SU-DHL-6 (cell line): Measurements from ENCODE around the gene MAN2B1.
"Not testable (repeated sequence)": the region's sequence is repeated elsewhere in the genome, so short reads cannot be mapped to it uniquely, and the experiment has no call there.

ENCODE experiments used
- H2AFZ ChIP-seq: fragments of 200-600 bp; sonication (generic); 2 replicates; pipeline ENCODE4 v1.6.1; 2014; ENCODE audit warnings: low read depth, mild to moderate bottlenecking, moderate library complexity, mixed read lengths, antibody characterized with exemption, low read length; ENCODE audit not compliant: severe bottlenecking
- H3F3A ChIP-seq: fragments of 200-600 bp; shearing (Covaris generic); 2 replicates; pipeline ENCODE4 v1.6.0; 2016; ENCODE audit warnings: antibody characterized with exemption, mild to moderate bottlenecking; ENCODE audit not compliant: insufficient read depth
- H3K27ac ChIP-seq: fragments of 200-600 bp; sonication (generic); 2 replicates; pipeline ENCODE4 v1.5.1; 2016; ENCODE audit warnings: low read depth, mild to moderate bottlenecking, low read length, moderate library complexity, mixed read lengths
- H3K27me3 ChIP-seq: fragments of 200-600 bp; sonication (generic), shearing (Covaris generic); 2 replicates; pipeline ENCODE4 v1.6.0; 2014; ENCODE audit warnings: mild to moderate bottlenecking, low read length
- H3K36me3 ChIP-seq: fragments of 200-600 bp; sonication (generic); 2 replicates; pipeline ENCODE4 v1.6.1; 2014; ENCODE audit warnings: mild to moderate bottlenecking, low read length, mixed read lengths
- H3K4me2 ChIP-seq: fragments of 300-600, 200-600 bp; shearing (Covaris generic), sonication (generic); 2 replicates; pipeline ENCODE4 v1.6.0; 2014; ENCODE audit warnings: low read length, low read depth, mild to moderate bottlenecking; ENCODE audit not compliant: poor library complexity, severe bottlenecking
- H3K4me3 ChIP-seq: fragments of 200-600 bp; sonication (generic); 2 replicates; pipeline ENCODE4 v1.5.1; 2014; ENCODE audit warnings: antibody characterized with exemption, low read length, mild to moderate bottlenecking, mixed read lengths; ENCODE audit not compliant: insufficient read depth, poor library complexity, severe bottlenecking
- H3K79me2 ChIP-seq: fragments of 200-600 bp; sonication (generic); 2 replicates; pipeline ENCODE4 v1.6.1; 2014; ENCODE audit warnings: mild to moderate bottlenecking, low read length, moderate library complexity; ENCODE audit not compliant: insufficient read depth
- H3K9ac ChIP-seq: fragments of 200-600 bp; sonication (generic); 2 replicates; pipeline ENCODE4 v1.7.0; 2014; ENCODE audit warnings: mild to moderate bottlenecking, low read length
- H3K9me2 ChIP-seq: fragments of 200-600 bp; sonication (generic); replicated peaks from 2 replicates; pipeline ENCODE4 v1.6.1; 2014; ENCODE audit warnings: low read length; ENCODE audit not compliant: insufficient read depth
- H3K9me3 ChIP-seq: fragments of 200-600 bp; sonication (generic); 2 replicates; pipeline ENCODE4 v1.6.1; 2014; ENCODE audit warnings: low read length, mixed read lengths; ENCODE audit not compliant: insufficient read depth
- H4K20me1 ChIP-seq: fragments of 200-600 bp; sonication (generic); 2 replicates; pipeline ENCODE4 v1.6.1; 2014; ENCODE audit warnings: low read depth, mild to moderate bottlenecking, antibody characterized with exemption, low read length, moderate library complexity, mixed read lengths
- EZH2phosphoT487 ChIP-seq: fragments of 200-600 bp; sonication (generic), shearing (Covaris generic); conservative IDR thresholded peaks from 2 replicates; pipeline ENCODE4 v1.6.1; 2018; ENCODE audit warnings: mild to moderate bottlenecking, antibody characterized with exemption, low read length, moderate library complexity, mixed read lengths
- TF ChIP-seq, protein P1 (sequence below): fragments of 200-600 bp; sonication (generic); IDR thresholded peaks from one replicate; pipeline ENCODE4 v1.5.1; 2017; ENCODE audit warnings: antibody characterized with exemption, mild to moderate bottlenecking, low read length, moderate library complexity; ENCODE audit not compliant: insufficient read depth, poor library complexity, severe bottlenecking

The MAN2B1 gene

GRCh38 chr19:12647047-12647446 is 19.5 kb downstream of the MAN2B1 start:
- no peaks in the 10 kb centered on the region for H3K27me3 ChIP-seq
- no peak overlapping the region for H3K4me2 ChIP-seq
- H3K4me3 ChIP-seq, result no peak overlapping the region
- no peaks in the 10 kb centered on the region for H3K9me2 ChIP-seq
- H2AFZ ChIP-seq, result no peak overlapping the region
- H3K36me3 ChIP-seq, result no peaks in the 10 kb centered on the region
- H3F3A ChIP-seq, result no peaks in the 10 kb centered on the region
- H3K79me2 ChIP-seq, result no peaks in the 10 kb centered on the region
- no peak overlapping the region for H3K27ac ChIP-seq
- H4K20me1 ChIP-seq, result no peaks in the 10 kb centered on the region
- TF ChIP-seq, protein P1, sequence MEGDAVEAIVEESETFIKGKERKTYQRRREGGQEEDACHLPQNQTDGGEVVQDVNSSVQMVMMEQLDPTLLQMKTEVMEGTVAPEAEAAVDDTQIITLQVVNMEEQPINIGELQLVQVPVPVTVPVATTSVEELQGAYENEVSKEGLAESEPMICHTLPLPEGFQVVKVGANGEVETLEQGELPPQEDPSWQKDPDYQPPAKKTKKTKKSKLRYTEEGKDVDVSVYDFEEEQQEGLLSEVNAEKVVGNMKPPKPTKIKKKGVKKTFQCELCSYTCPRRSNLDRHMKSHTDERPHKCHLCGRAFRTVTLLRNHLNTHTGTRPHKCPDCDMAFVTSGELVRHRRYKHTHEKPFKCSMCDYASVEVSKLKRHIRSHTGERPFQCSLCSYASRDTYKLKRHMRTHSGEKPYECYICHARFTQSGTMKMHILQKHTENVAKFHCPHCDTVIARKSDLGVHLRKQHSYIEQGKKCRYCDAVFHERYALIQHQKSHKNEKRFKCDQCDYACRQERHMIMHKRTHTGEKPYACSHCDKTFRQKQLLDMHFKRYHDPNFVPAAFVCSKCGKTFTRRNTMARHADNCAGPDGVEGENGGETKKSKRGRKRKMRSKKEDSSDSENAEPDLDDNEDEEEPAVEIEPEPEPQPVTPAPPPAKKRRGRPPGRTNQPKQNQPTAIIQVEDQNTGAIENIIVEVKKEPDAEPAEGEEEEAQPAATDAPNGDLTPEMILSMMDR, result no peak
- TF ChIP-seq EZH2phosphoT487, result no peak
- H3K9me3 ChIP-seq, result no peaks in the 10 kb centered on the region
- H3K9ac ChIP-seq, result no peak overlapping the region

DNA sequence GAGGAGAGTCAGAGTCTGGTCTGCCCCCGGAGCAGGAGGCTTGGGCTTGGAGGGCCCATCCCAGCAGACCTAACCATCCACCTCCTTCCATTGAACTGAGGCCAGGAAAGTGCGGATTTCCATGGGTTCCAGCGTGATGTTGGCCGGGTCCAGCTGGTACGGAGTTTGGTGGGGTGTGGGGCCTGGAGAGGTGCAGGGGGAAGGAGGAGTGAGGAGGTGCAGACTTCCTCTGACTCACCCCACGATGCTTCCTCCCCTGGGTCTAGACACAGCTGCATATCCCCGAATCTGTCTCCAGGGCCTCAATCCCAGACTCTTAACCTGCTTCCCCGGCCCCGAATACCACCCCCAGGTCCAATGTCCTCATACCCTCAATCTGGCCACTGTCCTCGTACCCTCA is 20.0 kb downstream of the MAN2B1 start:
- H4K20me1 ChIP-seq, result no peaks in the 10 kb centered on the region
- no peak overlapping the region for H2AFZ ChIP-seq
- no peaks in the 10 kb centered on the region for H3K79me2 ChIP-seq
- H3K9me3 ChIP-seq, result no peaks in the 10 kb centered on the region
- H3K9ac ChIP-seq, result no peak overlapping the region
- H3K27me3 ChIP-seq, result no peaks in the 10 kb centered on the region
- TF ChIP-seq EZH2phosphoT487, result no peak
- TF ChIP-seq, protein P1, result no peak
- no peaks in the 10 kb centered on the region for H3K9me2 ChIP-seq
- no peak overlapping the region for H3K27ac ChIP-seq
- H3K4me3 ChIP-seq, result no peak overlapping the region
- no peak overlapping the region for H3K4me2 ChIP-seq
- no peaks in the 10 kb centered on the region for H3F3A ChIP-seq
- no peaks in the 10 kb centered on the region for H3K36me3 ChIP-seq

GRCh38 chr19:12643716-12644115 is 22.8 kb downstream of the MAN2B1 start:
- not testable (repeated sequence) for H3K9me2 ChIP-seq, H3K27ac ChIP-seq, H2AFZ ChIP-seq, H3K9ac ChIP-seq, H3K4me2 ChIP-seq, H3K4me3 ChIP-seq, H4K20me1 ChIP-seq, H3K27me3 ChIP-seq, H3F3A ChIP-seq, H3K79me2 ChIP-seq, H3K36me3 ChIP-seq, H3K9me3 ChIP-seq

DNA sequence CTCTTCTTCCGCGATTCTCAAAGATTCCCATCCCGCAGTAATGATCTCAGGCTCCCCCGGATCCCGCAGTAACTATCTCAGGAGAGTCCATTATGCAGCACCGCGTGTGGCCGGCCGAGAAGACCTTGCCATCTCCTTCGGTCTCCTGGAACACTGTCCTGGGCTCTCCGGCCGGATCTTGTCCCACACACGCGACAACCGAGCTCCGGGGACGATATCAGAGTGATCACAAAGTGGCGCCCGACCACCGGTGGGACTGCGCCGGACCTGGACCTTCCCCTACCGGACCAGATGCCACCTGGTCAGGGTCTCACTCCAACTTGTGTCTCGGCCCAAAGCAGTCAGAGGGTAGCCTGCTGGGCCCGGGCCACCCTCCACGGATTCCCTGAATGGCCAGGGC is 24.0 kb downstream of the MAN2B1 start:
- no peaks in the 10 kb centered on the region for H3K36me3 ChIP-seq
- H2AFZ ChIP-seq, result no peak overlapping the region
- H3K4me2 ChIP-seq, result no peak overlapping the region
- H3K27ac ChIP-seq, result no peak overlapping the region
- H3K79me2 ChIP-seq, result no peaks in the 10 kb centered on the region
- H3K9ac ChIP-seq, result no peak overlapping the region
- no peaks in the 10 kb centered on the region for H3K9me3 ChIP-seq
- no peaks in the 10 kb centered on the region for H3F3A ChIP-seq
- no peaks in the 10 kb centered on the region for H3K27me3 ChIP-seq
- no peaks in the 10 kb centered on the region for H4K20me1 ChIP-seq
- TF ChIP-seq, protein P1, result no peak
- TF ChIP-seq EZH2phosphoT487, result no peak
- H3K4me3 ChIP-seq, result no peak overlapping the region
- H3K9me2 ChIP-seq, result no peaks in the 10 kb centered on the region
